ENCODE data around the gene PRAME. TPM values are rescaled to one million over a fixed set of nuclear protein-coding genes. Genes with fewer than 3 reads are reported as not detected.

PRAME gene
- total RNA-seq, 1 experiment from 2014 or later, result not detected

- ChIA-PET POLR2A (no interaction called here), CTCF (no interaction called here)
- Mint-ChIP-seq H3K4me1 (ENCODE audit: insufficient read depth, unreplicated experiment) (no peaks in the 10 kb centered on the region), H3K4me3 (ENCODE audit: unreplicated experiment) (no peak within 1 kb of the TSS), H3K27me3 (ENCODE audit: insufficient read depth, unreplicated experiment) (peaks cover 60% of the 10 kb centered on the region), H3K9me3 (ENCODE audit: unreplicated experiment) (peaks cover 12% of the 10 kb centered on the region), H3K36me3 (ENCODE audit: insufficient read depth, unreplicated experiment) (no peaks in the 10 kb centered on the region), H3K27ac (ENCODE audit: low read depth, unreplicated experiment) (no peak within 1 kb of the TSS)
- DNase-seq (ENCODE audit: unreplicated experiment), result no peak
- no peak for TF ChIP-seq CTCF (IDR thresholded peaks at IDR 0.05; ENCODE audit: unreplicated experiment)
- no TSS peak for BruUV-seq (replicated peaks)
- intact Hi-C loops (cut with micrococcal nuclease), result no loop called here
These were observed 50.5 kb downstream of the PRAME start, which contains the start of gene ZNF280B for GRCh38 chr22:22508274-22509176. Gene ZNF280B, minus strand, starts transcription at chr22:22508742. Its CDS starts 19,344 bp downstream, at chr22:22489398.

GRCh38 chr22:22507743-22508273, 51.3 kb downstream of the PRAME start:
- intact Hi-C loops (cut with micrococcal nuclease), result no loop called here
- H3K27ac Mint-ChIP-seq (ENCODE audit: low read depth, unreplicated experiment), result no peak overlapping the region
- CTCF ChIA-PET, result no interaction called here
- peaks cover 60% of the 10 kb centered on the region for H3K27me3 Mint-ChIP-seq (ENCODE audit: insufficient read depth, unreplicated experiment)
- H3K36me3 Mint-ChIP-seq (ENCODE audit: insufficient read depth, unreplicated experiment), result no peaks in the 10 kb centered on the region
- H3K4me3 Mint-ChIP-seq (ENCODE audit: unreplicated experiment), result no peak overlapping the region
- no peak for DNase-seq (ENCODE audit: unreplicated experiment)
- H3K4me1 Mint-ChIP-seq (ENCODE audit: insufficient read depth, unreplicated experiment), result no peaks in the 10 kb centered on the region
- BruUV-seq (replicated peaks), result no TSS peak
- POLR2A ChIA-PET, result no interaction called here
- no peak for TF ChIP-seq CTCF (IDR thresholded peaks at IDR 0.05; ENCODE audit: unreplicated experiment)
- peaks cover 12% of the 10 kb centered on the region for H3K9me3 Mint-ChIP-seq (ENCODE audit: unreplicated experiment)

DNA sequence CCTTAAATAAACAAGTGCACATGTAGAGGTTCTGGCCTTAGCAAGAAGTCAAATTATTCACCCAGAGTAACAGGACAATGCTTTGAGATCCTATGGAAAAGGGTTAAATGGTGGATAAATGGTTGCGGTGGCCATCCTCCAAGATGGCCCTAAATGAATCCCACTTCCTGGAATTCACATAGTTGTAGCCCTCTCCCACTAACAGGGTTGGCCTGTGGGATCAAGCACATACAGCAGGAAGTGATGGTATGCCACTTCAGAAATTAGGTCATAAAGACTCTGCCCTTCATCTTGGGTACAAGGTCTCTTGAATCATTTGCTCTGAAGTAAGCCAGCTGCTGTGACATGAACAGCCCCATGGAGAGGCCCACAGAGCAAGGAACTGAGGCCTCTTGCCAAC, 52.3 kb downstream of the PRAME start:
- CTCF ChIA-PET, result interaction anchor here (0.9 kb wide), 1 partner anchor 191 kb away, joined by 3 read pairs; no protein-coding TSS in a partner anchor
- H3K27ac Mint-ChIP-seq (ENCODE audit: low read depth, unreplicated experiment), result no peak overlapping the region
- intact Hi-C loops (cut with micrococcal nuclease), result no loop called here

More for the DNA sequence above, 52.3 kb downstream of the PRAME start:
- POLR2A ChIA-PET, result no interaction called here
- TF ChIP-seq CTCF (IDR thresholded peaks at IDR 0.05; ENCODE audit: unreplicated experiment), result no peak
- H3K27me3 Mint-ChIP-seq (ENCODE audit: insufficient read depth, unreplicated experiment), result peaks cover 55% of the 10 kb centered on the region
- no peak overlapping the region for H3K4me3 Mint-ChIP-seq (ENCODE audit: unreplicated experiment)
- H3K36me3 Mint-ChIP-seq (ENCODE audit: insufficient read depth, unreplicated experiment), result no peaks in the 10 kb centered on the region
- peaks cover 12% of the 10 kb centered on the region for H3K9me3 Mint-ChIP-seq (ENCODE audit: unreplicated experiment)
- BruUV-seq (replicated peaks), result no TSS peak
- no peak for DNase-seq (ENCODE audit: unreplicated experiment)
- no peaks in the 10 kb centered on the region for H3K4me1 Mint-ChIP-seq (ENCODE audit: insufficient read depth, unreplicated experiment)
